CD4-positive, alpha-beta T cell (primary cell): ENCODE measurements around the gene HKDC1. TPM values are rescaled to one million over a fixed set of nuclear protein-coding genes. Genes with fewer than 3 reads are reported as not detected.

Experiments
- ATAC-seq: fragments of 200-7000 bp; cut with Tn5 transposase; one replicate; pipeline ENCODE4 v1.10.0; 2022; ENCODE audit warnings: mild to moderate bottlenecking; ENCODE audit not compliant: poor library complexity
- CTCF ChIA-PET: fragments of 350-600 bp; sonication (Branson Sonifier 250); formaldehyde crosslinking; loops from one replicate; lab custom pipeline; 2021; ENCODE audit warnings: antibody characterized with exemption, inconsistent platforms; lab: Charles Lee
- POLR2A ChIA-PET: fragments of 350-600 bp; sonication (Branson Sonifier 250); formaldehyde crosslinking; loops from one replicate; lab custom pipeline; 2021; ENCODE audit warnings: antibody characterized with exemption, inconsistent platforms; lab: Charles Lee
- DNase-seq, 14 experiments: peaks; one replicate each; pipeline ENCODE4 v3.0.0-alpha.2; 2013 to 2020; ENCODE audit warnings: mixed read lengths in 2 of 14
- H3K27ac ChIP-seq, 2 donors: one replicate each; pipeline versions ENCODE4 v1.5.1 to v1.7.0; 2013; ENCODE audit warnings: low read length in 2 of 2, low read depth in 1 of 2, mild to moderate bottlenecking in 1 of 2
- H3K27me3 ChIP-seq, 2 experiments: 1 replicate in 1 of 2; 2 replicates in 1 of 2; pipeline versions ENCODE4 v1.6.1 to v1.7.0; 2013; ENCODE audit warnings: low read length in 2 of 2, control low read depth in 1 of 2, mild to moderate bottlenecking in 1 of 2, moderate library complexity in 1 of 2; ENCODE audit not compliant: insufficient read depth in 2 of 2, control insufficient read depth in 1 of 2
- H3K36me3 ChIP-seq: one replicate; pipeline ENCODE4 v1.6.1; 2013; ENCODE audit warnings: low read length, control low read depth; ENCODE audit not compliant: insufficient read depth
- H3K4me1 ChIP-seq: one replicate; pipeline ENCODE4 v1.6.1; 2013; ENCODE audit warnings: low read length, control low read depth; ENCODE audit not compliant: insufficient read depth
- H3K4me3 ChIP-seq: one replicate; pipeline ENCODE4 v1.5.1; 2013; ENCODE audit warnings: mild to moderate bottlenecking, low read length, moderate library complexity
- H3K9me3 ChIP-seq, 2 experiments: 1 replicate in 1 of 2; 2 replicates in 1 of 2; pipeline versions ENCODE4 v1.6.1 to v1.7.0; 2013; ENCODE audit warnings: low read length in 2 of 2, mild to moderate bottlenecking in 2 of 2, control low read depth in 1 of 2, moderate library complexity in 1 of 2; ENCODE audit not compliant: control insufficient read depth in 1 of 2, insufficient read depth in 1 of 2
- H3K27ac Mint-ChIP-seq: one replicate; pipeline ENCODE4 v1.8.0; 2020; ENCODE audit warnings: mixed read lengths
- H3K27me3 Mint-ChIP-seq: one replicate; pipeline ENCODE4 v1.8.0; 2021; ENCODE audit warnings: mixed read lengths
- H3K36me3 Mint-ChIP-seq: one replicate; pipeline ENCODE4 v1.8.0; 2021; ENCODE audit warnings: low read depth, mixed read lengths
- H3K4me1 Mint-ChIP-seq: one replicate; pipeline ENCODE4 v1.8.0; 2021; ENCODE audit warnings: low read depth, mixed read lengths
- H3K4me3 Mint-ChIP-seq: one replicate; pipeline ENCODE4 v1.8.0; 2020; ENCODE audit warnings: mild to moderate bottlenecking, mixed read lengths
- H3K9me3 Mint-ChIP-seq: one replicate; pipeline ENCODE4 v1.8.0; 2020; ENCODE audit warnings: mixed read lengths
- CTCF ChIP-seq: fragments of 200-600 bp; IDR thresholded peaks from one replicate; pipeline ENCODE4 v1.8.0; 2022; ENCODE audit warnings: antibody characterized with exemption, mild to moderate bottlenecking
- intact Hi-C, 2 experiments: fragments of 100-400 bp; cut with DNase I in 1 of 2; cut with micrococcal nuclease in 1 of 2; formaldehyde crosslinking; loops; one replicate each; pipeline versions ENCODE4 v1.15.1 to v1.9.0; 2023 to 2025; cut with DNase I, micrococcal nuclease
- total RNA-seq, 174 experiments: library from RNA in 2 of 174; stranded (reverse) in 2 of 174; gene quantifications; one replicate each; pipeline ENCODE4 v1.2.3 and lab custom pipeline; 2021 to 2026

The HKDC1 gene
- total RNA-seq, 2 experiments from 2014 or later: 3.1 to 4.5 TPM

- ATAC-seq (no peak), DNase-seq (no peak)
- POLR2A ChIA-PET: no interaction called here
- H3K4me1 ChIP-seq: no peaks in the 10 kb centered on the region
- peaks cover 28% of the 10 kb centered on the region for H3K36me3 ChIP-seq
- CTCF ChIA-PET: no interaction called here
- H3K27me3 ChIP-seq: no peaks in the 10 kb centered on the region
- Mint-ChIP-seq H3K36me3 (peaks cover 54% of the 10 kb centered on the region), H3K27ac (no peak overlapping the region), H3K4me3 (no peak overlapping the region), H3K9me3 (no peaks in the 10 kb centered on the region), H3K27me3 (no peaks in the 10 kb centered on the region), H3K4me1 (no peaks in the 10 kb centered on the region)
- no peaks in the 10 kb centered on the region for H3K9me3 ChIP-seq
- H3K4me3 ChIP-seq: no peak overlapping the region
- intact Hi-C loops: no loop called here
- no peak for TF ChIP-seq CTCF
- no peak overlapping the region for H3K27ac ChIP-seq
Observed at GRCh38 chr10:69254877-69255276, 34.7 kb downstream of the HKDC1 start.

- no peaks in the 10 kb centered on the region for H3K4me1 ChIP-seq
- H3K36me3 Mint-ChIP-seq: peaks cover 32% of the 10 kb centered on the region
- CTCF ChIA-PET: no interaction called here
- no peaks in the 10 kb centered on the region for H3K27me3 ChIP-seq
- H3K4me1 Mint-ChIP-seq: no peaks in the 10 kb centered on the region
- H3K27ac ChIP-seq: no peak overlapping the region
- H3K36me3 ChIP-seq: peaks cover 13% of the 10 kb centered on the region
- no peak for DNase-seq
- H3K4me3 ChIP-seq: no peak overlapping the region
- POLR2A ChIA-PET: interaction anchor here (0.7 kb wide), 1 partner anchor 209 kb away, joined by 3 read pairs; no protein-coding TSS in a partner anchor
- H3K4me3 Mint-ChIP-seq: no peak overlapping the region
- H3K9me3 Mint-ChIP-seq: no peaks in the 10 kb centered on the region
- no peaks in the 10 kb centered on the region for H3K27me3 Mint-ChIP-seq
- H3K27ac Mint-ChIP-seq: no peak overlapping the region
- no peak for ATAC-seq
- TF ChIP-seq CTCF: no peak
- H3K9me3 ChIP-seq: no peaks in the 10 kb centered on the region
- intact Hi-C loops: no loop called here
Observed at GRCh38 chr10:69259547-69260243, 39.6 kb downstream of the HKDC1 start.

- CTCF ChIA-PET: no interaction called here
- Mint-ChIP-seq H3K27ac (no peak overlapping the region), H3K36me3 (peaks cover 36% of the 10 kb centered on the region), H3K9me3 (no peaks in the 10 kb centered on the region), H3K4me3 (no peak overlapping the region), H3K4me1 (no peaks in the 10 kb centered on the region), H3K27me3 (no peaks in the 10 kb centered on the region)
- H3K9me3 ChIP-seq: no peaks in the 10 kb centered on the region
- no peak for TF ChIP-seq CTCF
- H3K4me1 ChIP-seq: no peaks in the 10 kb centered on the region
- DNase-seq: no peak
- ATAC-seq: no peak
- H3K27me3 ChIP-seq: no peaks in the 10 kb centered on the region
- no peak overlapping the region for H3K4me3 ChIP-seq
- POLR2A ChIA-PET: no interaction called here
- intact Hi-C loops: no loop called here
- no peak overlapping the region for H3K27ac ChIP-seq
- H3K36me3 ChIP-seq: peaks cover 13% of the 10 kb centered on the region
Observed at GRCh38 chr10:69261184-69261583, 41.1 kb downstream of the HKDC1 start.
